GM12892 (cell line): ENCODE results near the gene CEP44.

ENCODE experiments used
- POLR2A ChIP-seq: IDR thresholded peaks from 2 replicates; pipeline ENCODE4 v1.6.1; 2011; ENCODE audit warnings: low read depth, low read length, control low read depth
- POLR2AphosphoS5 ChIP-seq: IDR thresholded peaks from 2 replicates; pipeline ENCODE4 v1.6.1; 2011; ENCODE audit warnings: low read depth, low read length, control low read depth

- TF ChIP-seq POLR2A (no peak), POLR2AphosphoS5 (no peak)
Observed at GRCh38 chr4:174332741-174333493, 49.2 kb downstream of the CEP44 start.
